IPS DF 6.9 (cell line): ENCODE results near the gene CDPF1.

Experiments used
- DNase-seq: peaks from one replicate; pipeline ENCODE4 v3.0.0-alpha.2; 2013; ENCODE audit warnings: low read depth, low spot score
- H3K27ac ChIP-seq: one replicate; pipeline ENCODE4 v1.5.1; 2013; ENCODE audit warnings: low read length, control low read depth
- H3K27me3 ChIP-seq: 2 replicates; pipeline ENCODE4 v1.6.1; 2013; ENCODE audit warnings: mild to moderate bottlenecking, low read length; ENCODE audit not compliant: control insufficient read depth, insufficient read depth
- H3K36me3 ChIP-seq: 2 replicates; pipeline ENCODE4 v1.6.1; 2013; ENCODE audit warnings: low read length; ENCODE audit not compliant: control insufficient read depth, insufficient read depth
- H3K4me1 ChIP-seq: 2 replicates; pipeline ENCODE4 v1.6.1; 2013; ENCODE audit warnings: low read length; ENCODE audit not compliant: control insufficient read depth, insufficient read depth
- H3K4me3 ChIP-seq: 2 replicates; pipeline ENCODE4 v1.5.1; 2013; ENCODE audit warnings: mild to moderate bottlenecking, low read length
- H3K9me3 ChIP-seq: 2 replicates; pipeline ENCODE4 v1.6.1; 2013; ENCODE audit warnings: low read length, inconsistent platforms; ENCODE audit not compliant: control insufficient read depth, insufficient read depth
- WGBS: extraction: QIAGEN DNeasy Blood & Tissue Kit; methylation state at CpG from one replicate; pipeline ENCODE4 v1.1.7; 2013; ENCODE audit warnings: mixed read lengths, missing lambda C conversion rate; ENCODE audit not compliant: insufficient read length, insufficient coverage; 5-methylcytosine and 5-hydroxymethylcytosine counted together

The CDPF1 gene

DNA sequence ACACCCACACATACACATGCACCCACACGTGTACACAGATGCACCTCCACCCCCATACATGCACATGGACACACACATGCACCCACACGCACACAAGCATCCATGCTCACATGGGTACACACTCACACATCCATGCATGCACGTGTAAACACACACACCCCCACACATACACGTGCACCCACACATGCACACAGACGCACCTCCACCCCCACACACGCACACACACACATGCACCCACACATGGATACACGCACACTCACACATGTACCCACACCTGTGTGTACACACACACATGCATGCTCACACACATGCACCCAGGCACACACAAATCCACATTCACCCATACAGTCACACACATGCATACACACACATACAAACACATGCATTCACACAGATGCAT is 24.5 kb downstream of the CDPF1 start:
- H3K36me3 ChIP-seq, result no peaks in the 10 kb centered on the region
- H3K27me3 ChIP-seq, result no peaks in the 10 kb centered on the region
- no peak overlapping the region for H3K27ac ChIP-seq
- no CpG with 5 or more reads among the region's 7 CpGs for WGBS
- H3K4me1 ChIP-seq, result no peaks in the 10 kb centered on the region
- H3K9me3 ChIP-seq, result no peaks in the 10 kb centered on the region
- no peak for DNase-seq
- no peak overlapping the region for H3K4me3 ChIP-seq

DNA sequence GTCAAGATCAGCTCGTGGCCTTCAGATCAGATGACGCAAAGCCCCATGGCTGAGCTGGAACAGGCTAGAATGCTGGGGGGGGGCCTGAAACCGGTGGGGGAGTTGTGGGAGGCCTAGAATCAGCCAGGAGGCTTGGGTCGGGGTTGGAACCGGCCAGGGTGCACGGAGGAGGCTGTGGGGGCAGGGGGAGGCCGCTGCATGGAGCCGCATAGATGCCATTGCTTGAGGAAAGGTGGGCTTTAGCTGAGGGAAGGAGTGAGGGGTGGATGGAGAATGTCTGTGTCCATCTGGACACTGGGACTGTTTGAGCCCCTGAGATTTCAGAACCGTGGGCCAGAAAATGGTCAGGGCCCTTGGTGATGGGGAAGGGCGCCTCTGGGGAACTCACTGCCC is 25.2 kb downstream of the CDPF1 start:
- Histone ChIP-seq H3K36me3 (no peaks in the 10 kb centered on the region), H3K27ac (no peak overlapping the region), H3K4me3 (no peak overlapping the region), H3K27me3 (no peaks in the 10 kb centered on the region), H3K9me3 (no peaks in the 10 kb centered on the region), H3K4me1 (no peaks in the 10 kb centered on the region)
- WGBS, result no CpG with 5 or more reads among the region's 10 CpGs
- DNase-seq, result no peak

DNA sequence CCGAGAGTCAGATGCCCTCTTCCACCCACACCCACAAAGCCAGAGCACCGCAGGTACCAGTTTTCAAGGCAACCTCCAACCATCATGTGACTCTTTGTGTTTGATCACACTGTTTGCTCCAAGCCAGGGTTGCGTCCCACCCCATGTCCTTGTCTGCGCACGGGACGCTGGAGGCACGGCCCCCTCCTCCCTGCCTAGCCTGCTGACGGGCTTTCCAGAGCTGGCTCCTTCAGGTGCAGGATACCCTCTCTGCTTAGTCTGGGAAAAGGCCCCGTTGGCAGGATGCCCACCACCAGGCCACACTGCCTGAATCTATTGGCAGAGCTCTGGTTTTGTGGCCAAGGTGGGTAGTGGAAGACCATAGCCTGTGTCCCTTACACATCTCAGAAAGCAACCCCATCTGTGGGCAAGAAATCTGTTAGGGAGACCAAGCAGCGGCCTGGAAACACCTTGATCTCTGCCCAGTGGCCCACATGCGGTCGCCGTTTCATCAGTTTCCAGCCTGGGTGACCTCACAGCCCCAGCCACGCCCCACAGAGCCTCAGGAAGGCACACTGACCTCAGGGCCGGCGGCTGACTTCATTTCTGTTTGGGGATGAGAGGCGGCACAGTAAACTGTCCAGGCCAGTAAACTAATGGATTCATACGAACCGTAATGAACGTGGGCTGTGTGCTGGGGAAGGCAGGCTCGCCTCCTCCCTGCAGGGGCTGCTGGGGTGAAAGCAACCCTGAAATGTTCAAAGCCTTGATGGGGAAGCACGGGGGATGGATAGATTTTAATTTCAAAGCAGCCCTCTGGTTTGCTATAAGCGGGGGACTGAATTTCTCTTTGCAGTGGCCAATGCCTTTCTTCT is 25.8 kb downstream of the CDPF1 start:
- Histone ChIP-seq H3K4me3 (no peak overlapping the region), H3K36me3 (no peaks in the 10 kb centered on the region), H3K27me3 (no peaks in the 10 kb centered on the region), H3K4me1 (no peaks in the 10 kb centered on the region), H3K9me3 (no peaks in the 10 kb centered on the region), H3K27ac (no peak overlapping the region)
- WGBS, result no CpG with 5 or more reads among the region's 23 CpGs
- DNase-seq, result no peak

DNA sequence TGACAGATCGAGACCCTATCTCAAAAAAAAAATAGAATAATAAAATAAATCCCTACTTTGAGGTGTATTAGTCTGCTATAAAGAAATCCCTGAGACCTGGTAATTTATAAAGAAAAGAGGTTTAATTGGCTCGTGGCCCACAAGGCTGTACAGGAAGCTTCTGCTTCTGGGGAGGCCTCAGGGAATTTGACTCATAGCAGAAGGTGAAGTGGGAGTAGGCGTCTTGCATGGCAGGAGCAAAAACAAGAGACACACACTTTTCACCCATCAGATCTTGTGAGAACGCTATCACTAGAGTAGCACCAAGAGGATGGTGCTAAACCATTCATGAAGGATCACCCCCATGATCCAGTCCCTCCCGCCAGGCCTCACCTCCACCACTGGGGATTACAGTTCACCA is 29.2 kb downstream of the CDPF1 start:
- no peak for DNase-seq
- no CpG with 5 or more reads among the region's 5 CpGs for WGBS
- Histone ChIP-seq H3K27me3 (no peaks in the 10 kb centered on the region), H3K27ac (no peak overlapping the region), H3K36me3 (no peaks in the 10 kb centered on the region), H3K9me3 (no peaks in the 10 kb centered on the region), H3K4me3 (no peak overlapping the region), H3K4me1 (no peaks in the 10 kb centered on the region)

DNA sequence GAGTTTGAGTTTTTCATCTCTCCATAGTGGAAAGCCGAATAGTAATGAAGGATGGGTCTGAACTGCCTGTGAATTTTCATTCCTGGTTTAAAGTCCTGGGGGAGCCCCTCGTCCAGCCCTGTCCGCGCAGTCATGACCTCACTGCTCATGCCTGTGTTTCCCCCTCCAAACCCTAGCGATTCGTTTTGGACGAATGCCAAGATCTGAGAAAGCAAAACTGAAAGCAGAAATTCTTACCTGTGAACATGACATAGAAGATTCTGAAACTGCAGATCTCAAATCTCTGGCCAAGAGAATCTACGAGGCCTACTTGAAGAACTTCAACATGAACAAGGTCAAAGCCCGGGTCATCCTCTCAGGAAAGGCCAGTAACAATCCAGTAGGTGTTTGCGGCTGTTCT is 30.5 kb downstream of the CDPF1 start:
- no peaks in the 10 kb centered on the region for H3K9me3 ChIP-seq
- no CpG with 5 or more reads among the region's 10 CpGs for WGBS
- no peaks in the 10 kb centered on the region for H3K36me3 ChIP-seq
- no peaks in the 10 kb centered on the region for H3K4me1 ChIP-seq
- H3K4me3 ChIP-seq, result no peak overlapping the region
- no peaks in the 10 kb centered on the region for H3K27me3 ChIP-seq
- no peak for DNase-seq
- no peak overlapping the region for H3K27ac ChIP-seq

DNA sequence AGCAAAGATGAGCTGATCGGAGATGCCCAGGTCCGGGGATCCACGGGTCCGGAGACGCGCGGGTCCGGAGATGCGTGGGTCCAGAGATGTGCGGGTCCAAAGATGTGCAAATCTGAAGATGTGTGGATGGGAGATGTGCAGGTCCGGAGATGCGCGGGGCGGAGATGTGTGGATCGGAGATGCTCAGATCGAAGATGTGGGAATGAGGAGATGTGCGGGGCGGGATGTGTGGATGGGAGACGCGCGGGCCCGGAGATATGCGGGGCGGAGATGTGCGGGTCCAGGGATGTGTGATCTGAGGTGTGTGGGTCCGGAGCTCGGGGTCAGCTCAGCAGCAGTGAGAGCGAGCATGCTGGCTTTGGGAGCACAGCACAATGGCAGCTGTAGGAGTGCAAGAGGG is 35.5 kb downstream of the CDPF1 start:
- H3K27me3 ChIP-seq, result no peaks in the 10 kb centered on the region
- DNase-seq, result no peak
- no peaks in the 10 kb centered on the region for H3K9me3 ChIP-seq
- H3K27ac ChIP-seq, result no peak overlapping the region
- no peaks in the 10 kb centered on the region; the same call in 1 of the 2 replicates for H3K36me3 ChIP-seq
- H3K4me1 ChIP-seq, result no peaks in the 10 kb centered on the region
- no peak overlapping the region for H3K4me3 ChIP-seq
- WGBS, result 100% methylated on average over 11 of the region's 28 CpGs

DNA sequence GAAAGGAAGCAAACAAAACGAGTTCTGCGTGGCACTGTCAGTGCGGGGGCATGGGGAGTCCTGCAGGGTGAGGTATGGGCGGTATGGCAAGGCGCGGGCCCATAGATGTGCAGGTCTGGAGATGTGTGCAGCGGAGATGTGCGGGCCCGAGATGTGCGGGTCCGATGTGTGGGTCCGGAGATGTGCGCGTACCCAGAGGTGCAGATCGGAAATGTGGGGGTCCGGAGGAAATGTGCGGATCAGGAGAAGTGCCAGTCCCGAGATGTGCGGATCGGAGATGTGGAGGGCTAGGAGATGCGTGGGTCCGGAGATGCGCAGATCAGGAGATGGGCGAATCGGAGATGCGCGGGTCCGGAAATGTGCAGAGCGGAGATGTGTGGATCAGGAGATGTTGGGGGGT is 35.9 kb downstream of the CDPF1 start:
- Histone ChIP-seq H3K9me3 (no peaks in the 10 kb centered on the region), H3K4me1 (no peaks in the 10 kb centered on the region), H3K27ac (no peak overlapping the region), H3K36me3 (no peaks in the 10 kb centered on the region; the same call in 1 of the 2 replicates), H3K4me3 (no peak overlapping the region), H3K27me3 (no peaks in the 10 kb centered on the region)
- DNase-seq, result no peak
- WGBS, result 100% methylated on average over 6 of the region's 29 CpGs

DNA sequence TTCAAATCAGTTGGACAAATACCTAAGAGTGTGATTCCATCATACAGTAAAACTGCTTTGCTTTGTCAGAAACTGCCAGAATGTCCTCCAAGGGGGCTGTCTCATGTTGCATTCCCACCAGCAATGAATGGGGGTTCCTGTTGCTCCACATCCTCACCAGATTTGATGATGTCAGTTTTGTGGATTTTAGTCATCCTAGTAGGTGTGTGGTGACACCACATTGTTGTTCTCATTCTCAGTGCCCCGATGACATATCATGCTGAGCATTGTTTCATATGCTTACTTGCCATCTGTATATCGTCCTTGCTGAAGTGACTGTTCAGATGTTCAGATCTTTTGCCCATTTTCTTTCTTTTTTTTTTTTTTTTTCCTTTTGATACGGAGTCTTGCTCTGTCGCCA is 37.0 kb downstream of the CDPF1 start:
- Histone ChIP-seq H3K27ac (no peak overlapping the region), H3K9me3 (no peaks in the 10 kb centered on the region), H3K27me3 (no peaks in the 10 kb centered on the region), H3K4me1 (no peaks in the 10 kb centered on the region), H3K36me3 (no peaks in the 10 kb centered on the region; the same call in 1 of the 2 replicates), H3K4me3 (no peak overlapping the region)
- no CpG with 5 or more reads among the region's 4 CpGs for WGBS
- DNase-seq, result no peak

DNA sequence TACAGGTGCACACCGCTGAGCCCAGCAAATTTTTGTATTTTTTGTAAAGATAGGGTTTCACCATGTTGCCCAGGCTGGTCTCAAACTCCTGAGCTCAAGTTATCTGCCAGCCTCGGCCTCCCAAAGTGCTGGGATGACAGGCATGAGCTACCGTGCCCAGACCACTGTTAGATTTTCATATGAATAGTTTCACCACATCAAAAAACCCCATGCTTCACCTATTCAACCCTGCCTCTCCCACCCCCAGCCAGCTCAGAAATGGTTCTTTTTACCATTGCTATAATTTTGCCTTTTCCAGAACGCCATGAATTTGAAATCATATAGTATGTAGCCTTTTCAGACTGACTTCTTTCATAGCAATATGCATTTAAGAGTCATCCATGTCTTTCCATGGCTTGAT is 37.9 kb downstream of the CDPF1 start:
- no peaks in the 10 kb centered on the region for H3K9me3 ChIP-seq

DNA sequence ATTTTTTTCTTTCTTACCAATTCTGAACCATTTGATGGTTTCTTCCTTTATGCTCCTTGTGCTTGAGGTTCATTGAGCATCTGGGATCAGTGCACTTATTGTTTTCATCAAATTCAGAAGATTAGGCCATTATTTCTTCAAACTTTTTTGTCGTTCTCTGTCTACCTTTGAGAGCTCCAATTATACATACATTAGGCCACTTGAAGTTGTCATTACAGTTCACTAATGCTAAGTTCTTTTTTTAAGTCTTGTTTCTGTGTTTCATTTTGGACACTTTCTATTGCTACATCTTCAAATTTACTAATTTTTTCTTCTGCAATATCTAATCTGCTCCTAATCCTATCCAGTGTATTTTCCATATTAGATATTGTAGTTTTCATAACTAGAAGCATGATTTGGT is 40.8 kb downstream of the CDPF1 start:
- no peaks in the 10 kb centered on the region for H3K9me3 ChIP-seq
- no peaks in the 10 kb centered on the region for H3K27me3 ChIP-seq
- DNase-seq, result no peak
- H3K4me1 ChIP-seq, result no peaks in the 10 kb centered on the region
- WGBS, result no CpG with 5 or more reads among the region's 1 CpG
- no peak overlapping the region for H3K4me3 ChIP-seq
- H3K36me3 ChIP-seq, result no peaks in the 10 kb centered on the region; the same call in 1 of the 2 replicates
- H3K27ac ChIP-seq, result no peak overlapping the region

More for the DNA sequence above, 37.9 kb downstream of the CDPF1 start:
- WGBS, result no CpG with 5 or more reads among the region's 4 CpGs
- Histone ChIP-seq H3K27me3 (no peaks in the 10 kb centered on the region), H3K36me3 (no peaks in the 10 kb centered on the region; the same call in 1 of the 2 replicates), H3K4me1 (no peaks in the 10 kb centered on the region), H3K4me3 (no peak overlapping the region), H3K27ac (no peak overlapping the region)
- DNase-seq, result no peak

DNA sequence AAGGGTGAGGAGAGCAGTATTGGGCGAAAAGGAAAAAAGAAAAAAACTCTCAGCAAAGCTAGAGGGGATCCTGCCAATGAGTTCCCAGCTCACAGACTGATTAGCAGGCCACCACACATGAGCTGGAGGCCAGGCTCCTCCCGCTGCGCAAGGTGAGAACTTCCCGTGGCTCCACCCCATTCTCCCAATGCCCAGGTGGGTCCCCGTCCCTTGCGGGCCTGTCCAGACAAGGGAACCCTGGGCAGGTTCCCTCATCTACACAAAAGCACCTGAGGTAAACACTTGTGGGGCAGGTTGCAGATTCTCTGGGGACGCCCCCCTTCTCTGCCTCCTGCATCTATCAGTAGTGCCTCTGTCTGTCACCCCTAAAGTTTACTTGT is 46.5 kb downstream of the CDPF1 start:
- no peaks in the 10 kb centered on the region for H3K36me3 ChIP-seq
- WGBS, result no CpG with 5 or more reads among the region's 7 CpGs
- H3K9me3 ChIP-seq, result no peaks in the 10 kb centered on the region
- no peaks in the 10 kb centered on the region for H3K27me3 ChIP-seq
- DNase-seq, result no peak
- peaks cover 2% of the 10 kb centered on the region; the same call in 1 of the 2 replicates for H3K4me1 ChIP-seq
- H3K4me3 ChIP-seq, result no peak overlapping the region
- no peak overlapping the region for H3K27ac ChIP-seq
